ENCODE measurements around the gene C15orf61. TPM values are rescaled to one million over a fixed set of nuclear protein-coding genes. Genes with fewer than 3 reads are reported as not detected.

The C15orf61 gene
- total and polyA plus RNA-seq, 3 experiments from 2014 or later: 5.1 to 10.5 (median 5.7) TPM

DNA sequence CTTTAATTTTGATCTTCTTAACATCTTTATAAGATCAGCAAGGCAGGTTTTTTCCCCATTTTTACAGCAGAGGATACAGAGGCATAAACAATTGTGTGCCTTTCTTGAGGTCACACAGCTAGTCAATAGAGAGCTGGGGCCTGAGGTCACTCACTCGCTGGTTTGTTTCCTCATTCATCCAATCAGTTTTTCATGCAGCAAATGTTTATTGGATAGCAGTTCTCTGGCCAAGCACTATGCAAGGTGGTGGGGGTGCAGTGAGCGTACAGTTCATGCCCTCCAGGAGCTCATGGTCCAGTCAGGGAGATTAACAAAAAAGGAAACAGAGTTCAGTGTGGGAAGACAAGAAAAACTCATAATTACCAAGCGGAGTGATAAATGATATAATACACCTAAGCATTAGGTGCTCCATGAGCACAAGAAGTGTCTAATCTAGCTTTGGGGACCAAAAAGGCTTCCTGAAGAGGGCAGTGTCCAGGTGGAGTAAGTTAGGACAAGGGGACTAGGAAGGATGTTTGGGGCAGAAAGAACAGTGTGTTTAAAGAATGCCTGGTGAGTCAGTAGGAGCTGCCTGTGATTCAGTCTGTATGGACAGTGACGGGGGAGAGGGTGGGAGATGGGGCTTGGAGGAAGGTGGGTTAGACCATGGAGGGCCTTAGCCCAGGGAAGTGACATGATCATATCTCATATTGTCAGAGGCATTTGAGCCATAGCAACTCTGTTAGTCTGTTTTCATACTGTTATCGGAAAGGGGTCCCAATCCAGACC lies 50.9 kb downstream of the C15orf61 start:
- POLR2A ChIA-PET: no interaction called here
- CTCF ChIA-PET: no interaction called here
- H3K9me3 ChIP-seq (ENCODE audit: low read length): no peaks in the 10 kb centered on the region
- no peaks in the 10 kb centered on the region for H3K4me1 ChIP-seq (ENCODE audit: insufficient read depth, low read length)
- no peaks in the 10 kb centered on the region for H3K27me3 ChIP-seq (ENCODE audit: insufficient read depth, low read length, poor library complexity, severe bottlenecking)
- H3K4me1 Mint-ChIP-seq: peaks cover 0 to 11% (median 8%) of the 10 kb centered on the region in 3 donors
- H3K27ac Mint-ChIP-seq: peak overlapping the region in 1 of 8 donors; percentile 59
- H3K27ac ChIP-seq (ENCODE audit: low read depth, low read length): no peak overlapping the region
- H3K27me3 Mint-ChIP-seq: no peaks in the 10 kb centered on the region
- peaks cover 0 to 36% (median 11%) of the 10 kb centered on the region in 3 donors for H3K36me3 Mint-ChIP-seq
- no peaks in the 10 kb centered on the region for H3K9me3 Mint-ChIP-seq
- H3K4me3 ChIP-seq (ENCODE audit: low read length): no peak overlapping the region
- H3K36me3 ChIP-seq (ENCODE audit: insufficient read depth, low read length): no peaks in the 10 kb centered on the region
- no peak for DNase-seq
- no peak overlapping the region for H3K4me3 Mint-ChIP-seq

DNA sequence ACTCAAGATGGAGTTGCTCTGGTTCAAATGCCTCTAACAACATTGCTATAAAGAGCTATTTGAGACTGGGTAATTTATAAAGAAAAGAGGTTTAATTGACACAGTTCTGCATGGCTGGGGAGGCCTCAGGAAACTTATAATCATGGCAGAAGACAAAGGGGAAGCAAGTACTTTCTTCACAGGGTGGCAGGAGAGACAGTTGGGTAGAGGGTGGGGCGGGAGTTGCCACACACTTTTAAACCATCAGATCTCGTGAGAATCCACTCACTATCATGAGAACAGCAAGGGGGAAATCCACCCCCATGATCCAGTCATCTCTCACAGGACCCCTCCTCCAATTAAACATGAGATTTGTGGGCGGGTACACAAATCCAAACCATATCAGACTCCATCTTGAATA lies 52.3 kb downstream of the C15orf61 start:
- H3K4me1 Mint-ChIP-seq: peaks cover 0 to 11% (median 8%) of the 10 kb centered on the region in 3 donors
- Histone ChIP-seq H3K36me3 (ENCODE audit: insufficient read depth, low read length) (no peaks in the 10 kb centered on the region), H3K27ac (ENCODE audit: low read depth, low read length) (no peak overlapping the region), H3K9me3 (ENCODE audit: low read length) (no peaks in the 10 kb centered on the region), H3K27me3 (ENCODE audit: insufficient read depth, low read length, poor library complexity, severe bottlenecking) (no peaks in the 10 kb centered on the region), H3K4me1 (ENCODE audit: insufficient read depth, low read length) (no peaks in the 10 kb centered on the region), H3K4me3 (ENCODE audit: low read length) (no peak overlapping the region)
- H3K36me3 Mint-ChIP-seq: peaks cover 0 to 33% (median 6%) of the 10 kb centered on the region in 3 donors
- H3K9me3 Mint-ChIP-seq: no peaks in the 10 kb centered on the region
- POLR2A ChIA-PET: no interaction called here
- CTCF ChIA-PET: no interaction called here
- H3K27ac Mint-ChIP-seq: no peak overlapping the region
- no peak overlapping the region for H3K4me3 Mint-ChIP-seq
- no peaks in the 10 kb centered on the region for H3K27me3 Mint-ChIP-seq
- DNase-seq: no peak

DNA sequence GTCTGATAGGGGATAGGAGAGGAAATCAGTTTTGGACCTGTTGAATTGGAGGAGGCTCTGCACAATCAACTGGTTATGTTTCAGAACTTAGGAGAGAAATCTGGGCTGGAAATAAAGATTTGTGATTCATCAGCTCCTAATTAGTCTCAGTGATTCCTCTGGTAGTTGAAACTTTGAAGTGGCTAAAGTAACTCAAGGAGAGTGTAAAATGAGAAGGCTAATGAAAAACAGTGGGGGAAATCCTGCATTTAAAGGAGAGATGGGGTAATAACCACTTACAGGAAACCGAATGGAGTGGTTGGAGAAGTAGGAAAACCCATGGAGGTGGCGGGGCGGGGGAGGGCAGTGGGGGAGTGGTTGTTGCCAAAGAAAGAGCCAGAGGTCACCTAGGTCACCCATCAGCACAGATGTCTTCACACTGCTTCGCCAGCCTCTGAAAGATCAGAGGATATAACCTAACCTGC lies 54.1 kb downstream of the C15orf61 start:
- H3K4me3 Mint-ChIP-seq: no peak overlapping the region
- H3K36me3 ChIP-seq (ENCODE audit: insufficient read depth, low read length): no peaks in the 10 kb centered on the region
- H3K27ac ChIP-seq (ENCODE audit: low read depth, low read length): no peak overlapping the region
- ChIA-PET POLR2A (no interaction called here), CTCF (no interaction called here)
- no peaks in the 10 kb centered on the region for H3K9me3 Mint-ChIP-seq
- no peaks in the 10 kb centered on the region for H3K4me1 ChIP-seq (ENCODE audit: insufficient read depth, low read length)
- H3K4me1 Mint-ChIP-seq: peaks cover 0 to 8% (median 8%) of the 10 kb centered on the region in 3 donors
- H3K4me3 ChIP-seq (ENCODE audit: low read length): no peak overlapping the region
- peaks cover 0 to 22% (median 3%) of the 10 kb centered on the region in 3 donors for H3K36me3 Mint-ChIP-seq
- H3K27ac Mint-ChIP-seq: peak overlapping the region in 4 of 8 donors; percentile 4 to 68 (median 36)
- H3K9me3 ChIP-seq (ENCODE audit: low read length): no peaks in the 10 kb centered on the region
- no peaks in the 10 kb centered on the region for H3K27me3 Mint-ChIP-seq
- DNase-seq: no peak
- no peaks in the 10 kb centered on the region for H3K27me3 ChIP-seq (ENCODE audit: insufficient read depth, low read length, poor library complexity, severe bottlenecking)

DNA sequence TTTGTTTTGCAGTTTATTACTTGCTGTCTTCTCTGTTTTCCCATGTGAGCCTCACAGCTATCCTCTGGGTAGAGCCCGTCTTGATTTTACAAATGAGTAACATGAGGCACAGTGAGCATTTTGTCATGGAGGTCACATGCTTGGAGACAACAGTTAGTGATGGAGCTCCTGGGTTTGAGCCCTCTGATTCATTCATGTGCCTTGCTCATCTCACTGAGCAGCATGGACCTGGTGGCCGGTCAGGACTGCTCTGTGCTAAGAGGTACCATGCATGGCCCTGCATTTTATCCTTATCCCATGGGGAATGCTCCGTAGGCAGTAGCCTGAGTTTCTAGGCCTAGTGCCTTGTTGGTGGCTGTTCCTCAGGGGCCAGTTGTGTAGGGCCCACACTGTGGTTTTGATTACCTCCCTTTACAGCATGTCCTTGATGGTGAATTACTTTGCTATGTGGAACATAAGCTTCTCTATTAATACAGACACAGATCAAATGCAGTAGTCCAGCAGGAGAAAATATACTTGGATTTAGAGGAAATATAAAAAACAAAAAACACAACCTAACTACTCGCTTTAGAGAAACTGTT lies 57.2 kb downstream of the C15orf61 start:
- H3K4me1 ChIP-seq (ENCODE audit: insufficient read depth, low read length): no peaks in the 10 kb centered on the region
- no peak overlapping the region for H3K4me3 ChIP-seq (ENCODE audit: low read length)
- Mint-ChIP-seq H3K4me1 (peaks cover 0 to 8% (median 0%) of the 10 kb centered on the region in 3 donors), H3K36me3 (peaks cover 0 to 21% (median under 1%) of the 10 kb centered on the region in 3 donors), H3K27ac (peak overlapping the region in 1 of 8 donors; percentile 45), H3K9me3 (no peaks in the 10 kb centered on the region), H3K4me3 (no peak overlapping the region), H3K27me3 (no peaks in the 10 kb centered on the region)
- no peaks in the 10 kb centered on the region for H3K36me3 ChIP-seq (ENCODE audit: insufficient read depth, low read length)
- no peak for DNase-seq
- H3K9me3 ChIP-seq (ENCODE audit: low read length): no peaks in the 10 kb centered on the region
- ChIA-PET POLR2A (no interaction called here), CTCF (no interaction called here)
- H3K27ac ChIP-seq (ENCODE audit: low read depth, low read length): no peak overlapping the region
- no peaks in the 10 kb centered on the region for H3K27me3 ChIP-seq (ENCODE audit: insufficient read depth, low read length, poor library complexity, severe bottlenecking)

DNA sequence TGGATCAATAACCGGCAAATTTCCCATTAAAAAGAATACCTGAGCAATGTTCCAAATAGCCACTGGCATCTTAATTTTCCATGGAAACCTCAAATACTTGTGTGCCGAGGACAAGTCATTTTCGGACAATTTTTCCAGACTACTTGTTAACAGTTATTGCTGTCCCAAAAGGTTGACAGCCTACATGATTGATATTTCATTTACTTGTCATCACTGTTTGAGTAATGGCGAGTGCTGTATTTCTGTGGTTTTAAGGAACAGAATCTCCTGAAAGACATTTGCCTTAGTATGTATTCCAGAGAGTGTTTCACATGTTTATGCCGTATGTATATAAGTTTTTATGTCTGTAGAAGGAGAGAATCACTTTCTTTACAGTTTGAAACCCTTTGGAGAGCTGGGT lies 58.2 kb downstream of the C15orf61 start:
- no peak overlapping the region for H3K27ac ChIP-seq (ENCODE audit: low read depth, low read length)
- H3K27me3 ChIP-seq (ENCODE audit: insufficient read depth, low read length, poor library complexity, severe bottlenecking): no peaks in the 10 kb centered on the region
- H3K9me3 ChIP-seq (ENCODE audit: low read length): no peaks in the 10 kb centered on the region
- Mint-ChIP-seq H3K27me3 (no peaks in the 10 kb centered on the region), H3K27ac (no peak overlapping the region), H3K4me3 (no peak overlapping the region), H3K4me1 (peaks cover 0 to 8% (median 0%) of the 10 kb centered on the region in 3 donors), H3K36me3 (peaks cover 0 to 26% (median 2%) of the 10 kb centered on the region in 3 donors), H3K9me3 (no peaks in the 10 kb centered on the region)
- H3K4me1 ChIP-seq (ENCODE audit: insufficient read depth, low read length): no peaks in the 10 kb centered on the region
- no peaks in the 10 kb centered on the region for H3K36me3 ChIP-seq (ENCODE audit: insufficient read depth, low read length)
- CTCF ChIA-PET: interaction anchor here (1.1 kb wide), 1 partner anchor 18 kb away, joined by 3 read pairs; no protein-coding TSS in a partner anchor
- DNase-seq: no peak
- POLR2A ChIA-PET: no interaction called here
- H3K4me3 ChIP-seq (ENCODE audit: low read length): no peak overlapping the region

Other genes with a start within 250 kb of the C15orf61 start
- 10 to 100 TPM; 20.1 to 21.4 TPM for gene MAP2K5, start 21.6 kb downstream of the C15orf61 start, total RNA-seq
- 20.0 TPM for gene MAP2K5, start 21.6 kb downstream of the C15orf61 start, polyA plus RNA-seq